Panc1 (cell line): Measurements from ENCODE around the gene S100PBP. TPM values are rescaled to one million over a fixed set of nuclear protein-coding genes. Genes with fewer than 3 reads are reported as not detected.

Source experiments
- ATAC-seq: fragments of 200-7000 bp; cut with Tn5 transposase; 2 replicates; pipeline ENCODE4 v1.9.1; 2020; ENCODE audit warnings: mild to moderate bottlenecking, moderate library complexity
- BruUV-seq: library from RNA; stranded (reverse); fragments of 400-500 nt; replicated peaks from 2 replicates; lab custom pipeline; 2021; lab: Mats Ljungman, UMichigan
- CTCF ChIA-PET: fragments of 300-600 bp; sonication (Branson Sonifier 250); formaldehyde crosslinking; loops from one replicate; lab custom pipeline; 2022; ENCODE audit warnings: antibody characterized with exemption; lab: Charles Lee
- POLR2A ChIA-PET: fragments of 300-600 bp; sonication (Branson Sonifier 250); formaldehyde crosslinking; loops from one replicate; lab custom pipeline; 2022; ENCODE audit warnings: antibody characterized with exemption; lab: Charles Lee
- DNase-seq: peaks from one replicate; pipeline ENCODE4 v3.0.0-alpha.2; 2010; ENCODE audit warnings: low read depth, low spot score
- H3K27ac ChIP-seq: 2 replicates; pipeline ENCODE4 v1.5.1; 2011; ENCODE audit warnings: mild to moderate bottlenecking, low read length, inconsistent platforms
- H3K27me3 ChIP-seq: fragments of 200-500 bp; sonication (Bioruptor generic); 2 replicates; pipeline ENCODE4 v1.6.0; 2014; ENCODE audit warnings: low read length, inconsistent platforms; ENCODE audit not compliant: control insufficient read depth, insufficient read depth
- H3K36me3 ChIP-seq: fragments of 200-500 bp; sonication (Bioruptor generic); 2 replicates; pipeline ENCODE4 v1.5.1; 2014; ENCODE audit warnings: inconsistent platforms, mild to moderate bottlenecking, low read length, moderate library complexity; ENCODE audit not compliant: control insufficient read depth, insufficient read depth
- H3K4me1 ChIP-seq: 2 replicates; pipeline ENCODE4 v1.5.1; 2011; ENCODE audit warnings: inconsistent platforms, mild to moderate bottlenecking, low read length, moderate library complexity; ENCODE audit not compliant: control insufficient read depth, insufficient read depth
- H3K4me3 ChIP-seq, 2 experiments: 2 replicates each; pipeline ENCODE4 v1.5.1; 2011 to 2012; ENCODE audit warnings: low read depth in 2 of 2, low read length in 2 of 2, mild to moderate bottlenecking in 2 of 2, inconsistent platforms in 1 of 2, moderate library complexity in 1 of 2
- H3K9me3 ChIP-seq: fragments of 200-500 bp; sonication (Bioruptor generic); 2 replicates; pipeline ENCODE4 v1.5.1; 2014; ENCODE audit warnings: low read depth, mild to moderate bottlenecking, inconsistent platforms, low read length, moderate library complexity; ENCODE audit not compliant: control insufficient read depth, insufficient read depth
- POLR2AphosphoS5 ChIP-seq: IDR thresholded peaks from 2 replicates; pipeline ENCODE4 v1.6.1; 2012; ENCODE audit warnings: mild to moderate bottlenecking, low read depth, low read length, moderate library complexity
- REST ChIP-seq, 2 experiments: IDR thresholded peaks; 2 replicates each; pipeline ENCODE4 v1.6.1; 2011 to 2012; ENCODE audit warnings: low read depth in 2 of 2, control low read depth in 1 of 2, low read length in 1 of 2, mild to moderate bottlenecking in 1 of 2, moderate library complexity in 1 of 2; ENCODE audit not compliant: insufficient read depth in 1 of 2
- SIN3A ChIP-seq: IDR thresholded peaks from 2 replicates; pipeline ENCODE4 v1.6.1; 2012; ENCODE audit warnings: low read depth, mild to moderate bottlenecking, low read length, moderate library complexity, borderline replicate concordance; ENCODE audit not compliant: insufficient read depth
- TCF7L2 ChIP-seq: IDR thresholded peaks from 2 replicates; pipeline ENCODE4 v1.6.1; 2011; ENCODE audit warnings: mild to moderate bottlenecking, low read depth, low read length, inconsistent platforms
- in situ Hi-C: cut with HindIII; loops from 2 replicates; pipeline ENCODE4 v1.10.0; 2016; ENCODE audit warnings: low sequenced_read_pairs, low pct_unique_long_range_greater_than_20kb
- intact Hi-C: fragments of 100-400 bp; cut with micrococcal nuclease; formaldehyde crosslinking; loops from one replicate; pipeline ENCODE4 v1.10.0; 2022; ENCODE audit not compliant: unreplicated experiment
- total RNA-seq: library from RNA; stranded (reverse); gene quantifications from one replicate; pipeline ENCODE4 v1.2.1, GENCODE V29; 2021; ENCODE audit not compliant: unreplicated experiment
- TF ChIP-seq, protein P1 (sequence below): fragments of 450-650 bp; IDR thresholded peaks from 2 replicates; pipeline ENCODE4 v1.5.1; 2017; ENCODE audit warnings: mild to moderate bottlenecking

The S100PBP gene
- total RNA-seq, 1 experiment from 2014 or later, result 55.4 TPM

- ChIA-PET POLR2A (no interaction called here), CTCF (no interaction called here)
- no peak for ATAC-seq
- in situ Hi-C loops (no loop called here), intact Hi-C loops (no loop called here)
- no TSS peak for BruUV-seq
- Histone ChIP-seq H3K4me3 (no peak overlapping the region), H3K4me1 (peaks cover 5% of the 10 kb centered on the region; the same call in 1 of the 2 replicates), H3K27ac (no peak overlapping the region), H3K9me3 (no peaks in the 10 kb centered on the region), H3K36me3 (no peaks in the 10 kb centered on the region; the same call in 1 of the 2 replicates), H3K27me3 (no peaks in the 10 kb centered on the region)
- TF ChIP-seq SIN3A (no peak), POLR2AphosphoS5 (no peak), REST (IDR thresholded peaks at IDR 0.05; ENCODE audit: insufficient read depth in 1 of 2, low read depth in 2 of 2, low read length in 1 of 2) (no peak), TCF7L2 (no peak)
- TF ChIP-seq, protein P1, sequence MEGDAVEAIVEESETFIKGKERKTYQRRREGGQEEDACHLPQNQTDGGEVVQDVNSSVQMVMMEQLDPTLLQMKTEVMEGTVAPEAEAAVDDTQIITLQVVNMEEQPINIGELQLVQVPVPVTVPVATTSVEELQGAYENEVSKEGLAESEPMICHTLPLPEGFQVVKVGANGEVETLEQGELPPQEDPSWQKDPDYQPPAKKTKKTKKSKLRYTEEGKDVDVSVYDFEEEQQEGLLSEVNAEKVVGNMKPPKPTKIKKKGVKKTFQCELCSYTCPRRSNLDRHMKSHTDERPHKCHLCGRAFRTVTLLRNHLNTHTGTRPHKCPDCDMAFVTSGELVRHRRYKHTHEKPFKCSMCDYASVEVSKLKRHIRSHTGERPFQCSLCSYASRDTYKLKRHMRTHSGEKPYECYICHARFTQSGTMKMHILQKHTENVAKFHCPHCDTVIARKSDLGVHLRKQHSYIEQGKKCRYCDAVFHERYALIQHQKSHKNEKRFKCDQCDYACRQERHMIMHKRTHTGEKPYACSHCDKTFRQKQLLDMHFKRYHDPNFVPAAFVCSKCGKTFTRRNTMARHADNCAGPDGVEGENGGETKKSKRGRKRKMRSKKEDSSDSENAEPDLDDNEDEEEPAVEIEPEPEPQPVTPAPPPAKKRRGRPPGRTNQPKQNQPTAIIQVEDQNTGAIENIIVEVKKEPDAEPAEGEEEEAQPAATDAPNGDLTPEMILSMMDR, result no peak
- DNase-seq, result no peak
Measured at GRCh38 chr1:32898958-32899357, 81.5 kb downstream of the S100PBP start.

DNA sequence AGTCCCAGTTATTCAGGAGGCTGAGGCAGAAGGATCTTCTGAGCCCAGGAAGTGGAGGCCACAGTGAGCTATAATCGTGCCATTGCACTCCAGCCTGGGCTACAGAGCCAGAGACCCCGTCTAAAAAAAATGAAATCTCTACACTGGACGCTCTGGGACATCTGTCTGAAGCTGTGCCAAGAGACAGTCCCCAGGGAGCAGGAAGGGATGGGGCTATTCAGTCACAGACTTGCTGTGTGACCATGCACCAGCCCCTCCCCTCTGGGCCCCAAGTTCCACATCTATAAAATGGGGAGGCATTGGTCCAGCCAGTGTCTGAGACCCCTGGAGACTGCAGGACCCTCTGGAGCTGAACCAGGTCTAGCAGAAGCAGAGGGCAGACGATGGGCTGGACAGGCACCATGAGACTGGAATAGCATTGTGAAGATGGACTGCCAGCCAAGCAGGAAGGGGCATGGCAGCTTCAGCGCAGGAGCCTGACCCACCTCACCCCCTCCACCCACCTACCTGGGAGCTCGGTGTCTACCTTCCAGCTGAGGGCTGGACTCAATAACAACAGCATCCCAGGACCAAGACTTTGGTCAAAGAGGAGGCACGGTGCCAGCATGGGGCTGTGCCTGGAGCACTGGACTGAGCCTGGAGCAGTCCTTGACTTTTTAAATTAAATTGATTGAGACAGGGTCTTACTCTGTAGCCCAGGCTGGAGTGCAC, 82.3 kb downstream of the S100PBP start:
- POLR2A ChIA-PET, result no interaction called here
- H3K9me3 ChIP-seq, result no peaks in the 10 kb centered on the region
- DNase-seq (no peak), ATAC-seq (no peak)
- TF ChIP-seq SIN3A, result no peak
- TF ChIP-seq POLR2AphosphoS5, result no peak
- TF ChIP-seq, protein P1, result no peak
- TF ChIP-seq REST (IDR thresholded peaks at IDR 0.05; ENCODE audit: insufficient read depth in 1 of 2, low read depth in 2 of 2, low read length in 1 of 2), result no peak
- 0 out of 2 replicates have a peak, but pooled peaks cover 5% of the 10 kb centered on the region for H3K4me1 ChIP-seq
- BruUV-seq, result no TSS peak
- CTCF ChIA-PET, result interaction anchor here (0.5 kb wide), 1 partner anchor 15 kb away, joined by 7 read pairs; no protein-coding TSS in a partner anchor
- no peaks in the 10 kb centered on the region for H3K27me3 ChIP-seq
- H3K4me3 ChIP-seq, result no peak overlapping the region
- no peak overlapping the region for H3K27ac ChIP-seq
- no peaks in the 10 kb centered on the region; the same call in 1 of the 2 replicates for H3K36me3 ChIP-seq
- in situ Hi-C loops, result no loop called here
- intact Hi-C loops, result no loop called here
